WI38 (cell line): ENCODE measurements around the gene CDC42BPA.

Source experiments
- H3K4me3 ChIP-seq: 2 replicates; pipeline ENCODE4 v1.5.1; 2011; ENCODE audit warnings: low read depth, mild to moderate bottlenecking, control low read depth, low read length
- TF ChIP-seq, protein P1 (sequence below): IDR thresholded peaks from 2 replicates; pipeline ENCODE4 v1.5.1; 2012; ENCODE audit warnings: low read depth, mild to moderate bottlenecking, control low read depth, low read length

Gene CDC42BPA

DNA sequence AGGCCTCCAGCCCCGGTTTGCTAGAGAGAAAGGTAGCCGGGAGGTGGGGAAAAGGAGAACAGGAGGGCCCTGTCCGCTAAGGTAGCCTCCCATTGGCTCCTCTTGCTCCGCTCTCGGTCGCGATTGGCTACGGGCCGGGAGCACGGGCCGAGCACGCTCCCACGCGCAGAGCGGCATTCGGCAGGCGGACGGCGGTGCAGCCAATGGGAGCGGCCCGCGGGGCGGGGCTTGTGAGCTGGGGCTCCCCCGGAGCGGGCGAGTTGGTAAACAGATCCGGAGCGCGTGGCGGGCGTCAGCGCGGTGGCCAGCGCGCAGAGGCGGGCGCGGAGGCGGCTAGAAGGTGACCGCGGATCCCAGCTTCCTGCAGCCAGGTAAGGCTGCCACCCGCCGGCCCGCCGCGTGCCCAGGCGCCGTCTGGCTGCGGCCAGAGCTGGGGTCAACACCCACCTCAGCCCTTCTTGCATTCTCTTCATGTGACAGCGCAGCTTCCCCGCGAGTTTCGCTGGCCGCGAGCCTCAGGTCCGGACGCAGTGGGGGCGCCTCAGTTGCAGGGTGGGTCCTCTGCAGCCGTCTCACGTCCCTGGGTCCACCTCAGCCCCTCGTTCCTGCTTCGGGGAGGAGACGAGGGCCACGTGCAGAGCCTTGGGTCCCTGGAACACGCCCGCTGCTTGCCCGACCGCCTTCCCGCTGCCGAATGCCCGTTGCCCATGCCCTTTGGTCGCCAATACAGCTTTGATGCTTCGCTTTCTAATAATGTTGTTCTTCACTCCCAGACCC, 378.1 kb downstream of the CDC42BPA start, which contains the start of gene COQ8A:
Gene COQ8A (plus strand): TSS at position 266 of the 777 bp plus-strand sequence. CDS start 21,092 bp downstream, outside the sequence.
- TF ChIP-seq, protein P1, sequence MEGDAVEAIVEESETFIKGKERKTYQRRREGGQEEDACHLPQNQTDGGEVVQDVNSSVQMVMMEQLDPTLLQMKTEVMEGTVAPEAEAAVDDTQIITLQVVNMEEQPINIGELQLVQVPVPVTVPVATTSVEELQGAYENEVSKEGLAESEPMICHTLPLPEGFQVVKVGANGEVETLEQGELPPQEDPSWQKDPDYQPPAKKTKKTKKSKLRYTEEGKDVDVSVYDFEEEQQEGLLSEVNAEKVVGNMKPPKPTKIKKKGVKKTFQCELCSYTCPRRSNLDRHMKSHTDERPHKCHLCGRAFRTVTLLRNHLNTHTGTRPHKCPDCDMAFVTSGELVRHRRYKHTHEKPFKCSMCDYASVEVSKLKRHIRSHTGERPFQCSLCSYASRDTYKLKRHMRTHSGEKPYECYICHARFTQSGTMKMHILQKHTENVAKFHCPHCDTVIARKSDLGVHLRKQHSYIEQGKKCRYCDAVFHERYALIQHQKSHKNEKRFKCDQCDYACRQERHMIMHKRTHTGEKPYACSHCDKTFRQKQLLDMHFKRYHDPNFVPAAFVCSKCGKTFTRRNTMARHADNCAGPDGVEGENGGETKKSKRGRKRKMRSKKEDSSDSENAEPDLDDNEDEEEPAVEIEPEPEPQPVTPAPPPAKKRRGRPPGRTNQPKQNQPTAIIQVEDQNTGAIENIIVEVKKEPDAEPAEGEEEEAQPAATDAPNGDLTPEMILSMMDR = no peak
- peak within 1 kb of the TSS; percentile 70 for H3K4me3 ChIP-seq
